OCI-LY7 (cell line): ENCODE results near the gene SAPCD2. TPM values are rescaled to one million over a fixed set of nuclear protein-coding genes. Genes with fewer than 3 reads are reported as not detected.

Source experiments
- BruUV-seq: library from RNA; stranded (reverse); fragments of 400-500 nt; replicated peaks from 2 replicates; lab custom pipeline; 2021; lab: Mats Ljungman, UMichigan
- CTCF ChIA-PET: fragments of 300-600 bp; sonication (Branson Sonifier 250); formaldehyde crosslinking; loops from one replicate; lab custom pipeline; 2022; ENCODE audit warnings: antibody characterized with exemption; ENCODE audit not compliant: unreplicated experiment; lab: Charles Lee
- POLR2A ChIA-PET: fragments of 300-600 bp; sonication (Branson Sonifier 250); formaldehyde crosslinking; loops from one replicate; lab custom pipeline; 2022; ENCODE audit warnings: antibody characterized with exemption; lab: Charles Lee
- DNase-seq: peaks from one replicate; pipeline ENCODE4 v3.0.0-alpha.2; 2015; ENCODE audit warnings: low spot score
- H2AFZ ChIP-seq: fragments of 200-600 bp; sonication (generic), shearing (Covaris generic); 2 replicates; pipeline ENCODE4 v1.6.1; 2014; ENCODE audit warnings: mild to moderate bottlenecking, antibody characterized with exemption, low read length, moderate library complexity
- H3K27ac ChIP-seq: fragments of 200-600 bp; sonication (generic); 2 replicates; pipeline ENCODE4 v1.5.1; 2014; ENCODE audit warnings: mixed run types, low read depth, mild to moderate bottlenecking, moderate library complexity, low read length, inconsistent platforms; ENCODE audit not compliant: poor library complexity, severe bottlenecking
- H3K36me3 ChIP-seq: fragments of 200-600 bp; sonication (generic); 2 replicates; pipeline ENCODE4 v1.6.1; 2014; ENCODE audit warnings: mild to moderate bottlenecking, antibody characterized with exemption, low read length, moderate library complexity, mixed read lengths; ENCODE audit not compliant: insufficient read depth
- H3K4me1 ChIP-seq: fragments of 200-600 bp; sonication (generic); 2 replicates; pipeline ENCODE4 v1.5.1; 2014; ENCODE audit warnings: mild to moderate bottlenecking, low read length; ENCODE audit not compliant: insufficient read depth, poor library complexity, severe bottlenecking
- H3K4me2 ChIP-seq: fragments of 200-600 bp; sonication (generic); 2 replicates; pipeline ENCODE4 v1.6.1; 2014; ENCODE audit warnings: mild to moderate bottlenecking, low read length
- H3K4me3 ChIP-seq: fragments of 200-600 bp; sonication (generic); 2 replicates; pipeline ENCODE4 v1.5.1; 2014; ENCODE audit warnings: mild to moderate bottlenecking, low read depth, low read length; ENCODE audit not compliant: poor library complexity, severe bottlenecking
- H3K79me2 ChIP-seq: fragments of 200-600 bp; sonication (generic); 2 replicates; pipeline ENCODE4 v1.6.1; 2016; ENCODE audit warnings: low read depth, mild to moderate bottlenecking, low read length, moderate library complexity, mixed read lengths; ENCODE audit not compliant: insufficient read depth
- H3K9me2 ChIP-seq: fragments of 200-600 bp; sonication (generic); 2 replicates; pipeline ENCODE4 v1.6.1; 2016; ENCODE audit warnings: mild to moderate bottlenecking, low read length, mixed read lengths; ENCODE audit not compliant: insufficient read depth
- H3K9me3 ChIP-seq: fragments of 200-600 bp; sonication (generic); 2 replicates; pipeline ENCODE4 v1.6.1; 2014; ENCODE audit warnings: mild to moderate bottlenecking, mixed run types, low read length, mixed read lengths
- H4K20me1 ChIP-seq: fragments of 200-600 bp; sonication (generic); 2 replicates; pipeline ENCODE4 v1.6.1; 2014; ENCODE audit warnings: mild to moderate bottlenecking, antibody characterized with exemption, low read length, moderate library complexity, mixed read lengths; ENCODE audit not compliant: insufficient read depth
- CTCF ChIP-seq: fragments of 200-600 bp; sonication (generic); conservative IDR thresholded peaks from 2 replicates; pipeline ENCODE4 v1.5.1; 2014; ENCODE audit warnings: mild to moderate bottlenecking, antibody characterized with exemption, low read length, moderate library complexity, mixed read lengths
- EZH2phosphoT487 ChIP-seq: fragments of 200-600 bp; sonication (generic); IDR thresholded peaks from 2 replicates; pipeline ENCODE4 v1.6.1; 2018; ENCODE audit warnings: low read depth, borderline replicate concordance, mild to moderate bottlenecking, mixed run types, antibody characterized with exemption, low read length, moderate library complexity, mixed read lengths
- intact Hi-C: fragments of 100-400 bp; cut with micrococcal nuclease; formaldehyde crosslinking; loops from one replicate; pipeline ENCODE4 v1.10.0; 2022; ENCODE audit not compliant: unreplicated experiment
- total RNA-seq, 2 experiments: library from RNA; depleted of rRNA in 1 of 2; stranded (reverse); fragments of >200 nt in 1 of 2; shearing (Covaris generic) in 1 of 2; gene quantifications; 2 replicates each; pipeline ENCODE4 v1.2.3, GENCODE V29; 2014 to 2022

Gene SAPCD2
- total RNA-seq, 2 experiments from 2014 or later: 57.2 to 74.0 TPM

GRCh38 chr9:137042751-137043727, 27.3 kb downstream of the SAPCD2 start:
- DNase-seq: no peak
- no peaks in the 10 kb centered on the region for H3K9me3 ChIP-seq
- CTCF ChIA-PET: interaction anchor here (1.1 kb wide), 1 partner anchor 7 kb away, joined by 3 read pairs; no protein-coding TSS in a partner anchor
- H4K20me1 ChIP-seq: 0 out of 2 replicates have a peak, but pooled peaks cover 3% of the 10 kb centered on the region
- no peak overlapping the region for H3K4me3 ChIP-seq
- no peak overlapping the region for H3K27ac ChIP-seq
- no peaks in the 10 kb centered on the region for H3K79me2 ChIP-seq
- POLR2A ChIA-PET: no interaction called here
- no peak for TF ChIP-seq EZH2phosphoT487
- no peak for TF ChIP-seq CTCF
- no peak overlapping the region for H2AFZ ChIP-seq
- intact Hi-C loops: no loop called here
- BruUV-seq: no TSS peak
- H3K4me1 ChIP-seq: peaks cover 4% of the 10 kb centered on the region
- H3K9me2 ChIP-seq: no peaks in the 10 kb centered on the region
- H3K36me3 ChIP-seq: no peaks in the 10 kb centered on the region
- no peak overlapping the region for H3K4me2 ChIP-seq

GRCh38 chr9:137041124-137041523, 29.2 kb downstream of the SAPCD2 start:
- H3K4me3 ChIP-seq: no peak overlapping the region
- ChIA-PET CTCF (no interaction called here), POLR2A (no interaction called here)
- H2AFZ ChIP-seq: no peak overlapping the region
- TF ChIP-seq CTCF: no peak
- TF ChIP-seq EZH2phosphoT487: no peak
- no peak overlapping the region for H3K4me2 ChIP-seq
- intact Hi-C loops: no loop called here
- no peaks in the 10 kb centered on the region for H3K79me2 ChIP-seq
- 0 out of 2 replicates have a peak, but pooled peaks cover 3% of the 10 kb centered on the region for H4K20me1 ChIP-seq
- no peak overlapping the region for H3K27ac ChIP-seq
- no peaks in the 10 kb centered on the region for H3K9me3 ChIP-seq
- peaks cover under 1% of the 10 kb centered on the region for H3K4me1 ChIP-seq
- DNase-seq: no peak
- no peaks in the 10 kb centered on the region for H3K36me3 ChIP-seq
- no peaks in the 10 kb centered on the region for H3K9me2 ChIP-seq
- BruUV-seq: no TSS peak

- intact Hi-C loops: no loop called here
- CTCF ChIA-PET: no interaction called here
- no peaks in the 10 kb centered on the region for H3K9me2 ChIP-seq
- 0 out of 2 replicates have a peak, but pooled peaks cover 3% of the 10 kb centered on the region for H4K20me1 ChIP-seq
- no peaks in the 10 kb centered on the region for H3K36me3 ChIP-seq
- POLR2A ChIA-PET: no interaction called here
- TF ChIP-seq CTCF (no peak), EZH2phosphoT487 (no peak)
- no peak overlapping the region for H2AFZ ChIP-seq
- H3K27ac ChIP-seq: no peak overlapping the region
- no peak for DNase-seq
- BruUV-seq: no TSS peak
- H3K4me3 ChIP-seq: no peak overlapping the region
- H3K4me2 ChIP-seq: no peak overlapping the region
- no peaks in the 10 kb centered on the region for H3K79me2 ChIP-seq
- no peaks in the 10 kb centered on the region for H3K4me1 ChIP-seq
- no peaks in the 10 kb centered on the region for H3K9me3 ChIP-seq
These were observed 29.8 kb downstream of the SAPCD2 start for GRCh38 chr9:137040568-137040967.
